Measurements from ENCODE around the gene PLA2G4B.

Gene PLA2G4B

GRCh38 chr15:41851755-41852370 is 13.2 kb downstream of the PLA2G4B start:
- no peak for DNase-seq

- no peak for DNase-seq
Observed at GRCh38 chr15:41852736-41853590, 14.3 kb downstream of the PLA2G4B start.

DNA sequence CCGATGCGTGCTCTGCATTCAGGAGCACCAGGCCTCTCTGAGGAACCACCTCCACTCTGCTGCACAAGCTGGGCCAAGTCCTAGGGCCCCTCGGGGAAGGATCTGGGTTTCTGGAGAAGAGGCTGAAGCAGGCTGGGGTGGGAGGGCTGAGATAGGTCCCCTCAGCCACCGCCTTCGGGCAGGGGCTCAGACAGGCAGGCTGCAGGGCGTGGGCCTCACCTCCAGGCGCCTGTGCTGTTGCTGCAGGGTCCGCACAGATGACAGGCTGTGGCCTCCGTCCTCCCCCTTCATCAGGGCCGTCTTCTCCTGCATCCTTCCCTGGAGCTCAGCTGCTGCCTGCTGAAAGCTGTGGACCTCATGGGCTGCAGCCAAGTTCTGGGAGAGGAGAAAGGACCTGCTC is 15.2 kb downstream of the PLA2G4B start:
- DNase-seq = no peak

DNA sequence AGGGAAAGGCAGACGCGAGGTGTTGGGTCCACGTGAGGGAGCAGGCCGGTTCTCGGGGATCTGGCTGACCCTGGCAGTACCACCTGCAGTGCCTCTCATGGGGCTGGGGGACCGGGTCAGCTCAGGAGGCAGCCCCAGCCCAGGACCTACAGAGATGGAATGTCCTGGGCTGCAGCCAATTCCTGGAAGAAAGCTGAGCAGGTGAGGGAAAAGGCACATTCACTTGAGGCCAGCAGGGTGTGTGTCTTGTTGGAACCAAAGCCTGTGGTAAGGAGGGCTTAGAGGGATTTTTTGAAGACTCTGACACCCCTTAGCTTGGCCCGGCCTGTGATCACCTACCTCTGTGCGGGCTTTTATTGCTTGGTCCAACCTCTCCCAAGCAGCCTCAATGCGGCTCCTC is 15.8 kb downstream of the PLA2G4B start:
- DNase-seq = no peak

DNA sequence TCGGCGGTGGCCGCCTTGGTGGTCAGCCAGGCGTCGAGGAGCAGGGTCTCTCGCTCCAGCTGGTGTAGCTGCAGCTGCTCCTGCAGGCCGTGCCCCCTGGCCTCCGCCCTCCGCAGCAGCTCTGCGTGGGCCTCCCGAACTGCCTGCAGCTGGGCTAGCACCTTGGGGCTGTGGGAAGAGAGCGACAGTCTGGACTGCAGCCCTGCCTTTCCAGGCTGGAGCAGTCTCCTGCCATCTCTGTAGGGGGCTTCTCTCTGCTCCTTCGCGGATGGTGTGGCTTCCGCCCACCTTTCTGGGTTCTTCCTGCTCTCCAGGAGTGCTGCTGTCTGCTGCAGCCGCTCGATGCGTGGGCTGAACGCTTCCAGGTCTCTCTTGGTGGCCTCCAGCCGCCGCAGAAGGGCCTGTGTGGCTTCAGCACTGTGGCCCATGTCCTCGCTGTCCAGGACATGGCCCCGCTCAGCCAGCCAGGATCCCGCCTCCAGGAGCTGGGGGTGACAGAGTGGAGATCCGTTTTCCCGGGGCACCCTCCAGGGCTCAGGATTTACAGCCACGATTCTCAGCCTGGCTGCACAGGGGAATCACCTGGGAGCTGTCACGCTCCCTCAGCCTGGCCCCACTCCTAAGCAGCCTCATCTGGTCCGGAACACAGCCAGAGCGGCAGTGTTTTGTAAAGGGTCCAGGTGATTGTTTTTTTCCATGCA is 16.8 kb downstream of the PLA2G4B start:
- DNase-seq = no peak

GRCh38 chr15:41856262-41856661 is 17.6 kb downstream of the PLA2G4B start:
- DNase-seq = no peak

DNA sequence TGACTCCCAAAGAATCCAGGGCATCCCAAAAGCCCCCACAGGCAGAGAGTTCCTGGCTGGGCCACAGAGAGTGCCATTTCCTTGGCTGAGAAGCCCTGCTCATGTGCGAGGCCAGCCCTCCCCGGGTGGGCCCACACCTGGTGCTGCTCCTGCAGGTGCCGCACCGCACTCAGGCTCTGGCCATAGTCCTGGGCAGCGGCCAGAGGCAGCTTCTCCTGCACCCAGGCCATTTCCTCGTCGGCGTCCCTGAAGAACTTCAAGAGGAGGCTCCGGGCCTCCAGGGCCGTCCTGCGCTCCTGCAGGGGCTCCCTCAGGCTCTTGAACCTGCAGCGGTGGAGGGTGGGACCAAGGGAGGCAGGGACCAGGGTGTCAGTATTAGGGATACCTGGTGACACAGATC is 18.1 kb downstream of the PLA2G4B start:
- DNase-seq = no peak

- DNase-seq = no peak
Observed at GRCh38 chr15:41857316-41857715, 18.7 kb downstream of the PLA2G4B start.

GRCh38 chr15:41858756-41859155 is 20.1 kb downstream of the PLA2G4B start:
- DNase-seq = no peak

- no peak for DNase-seq
Observed at GRCh38 chr15:41860049-41860828, 21.6 kb downstream of the PLA2G4B start.

GRCh38 chr15:41861736-41862356 is 23.2 kb downstream of the PLA2G4B start:
- no peak for DNase-seq

GRCh38 chr15:41862515-41863116 is 24.0 kb downstream of the PLA2G4B start:
- no peak for DNase-seq

GRCh38 chr15:41865490-41866055 is 26.9 kb downstream of the PLA2G4B start:
- DNase-seq = no peak

GRCh38 chr15:41866263-41866703 is 27.6 kb downstream of the PLA2G4B start:
- DNase-seq = no peak

GRCh38 chr15:41866872-41867579 is 28.4 kb downstream of the PLA2G4B start:
- DNase-seq = no peak

DNA sequence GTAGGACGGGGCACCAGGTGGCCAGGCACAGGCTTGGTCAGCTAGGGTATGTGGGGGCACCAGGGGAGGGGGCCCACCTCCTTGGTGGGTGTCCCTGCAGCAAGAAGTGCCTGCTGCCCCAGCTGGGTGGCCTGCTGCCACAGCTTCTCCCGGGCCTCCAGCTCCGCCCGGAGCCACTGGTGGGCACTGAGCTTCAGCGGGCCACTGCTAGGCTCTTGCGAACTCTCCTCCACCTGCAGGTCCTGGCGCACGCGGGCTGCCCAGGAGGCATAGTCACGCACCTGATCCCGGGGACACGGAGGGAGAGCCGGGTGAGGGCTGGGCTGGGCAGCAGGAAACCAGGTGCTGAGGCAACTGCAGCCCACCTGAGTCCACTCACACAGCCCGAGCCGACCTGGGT is 29.7 kb downstream of the PLA2G4B start:
- no peak for DNase-seq

GRCh38 chr15:41869770-41870688 is 31.4 kb downstream of the PLA2G4B start:
- no peak for DNase-seq

GRCh38 chr15:41870689-41871081 is 32.0 kb downstream of the PLA2G4B start:
- DNase-seq = peak; percentile 40

- no peak for DNase-seq
Observed at GRCh38 chr15:41871175-41871905, 32.7 kb downstream of the PLA2G4B start.
